H1 (cell line): ENCODE results near the gene PGA5. TPM values are rescaled to one million over a fixed set of nuclear protein-coding genes. Genes with fewer than 3 reads are reported as not detected.

Experiments used
- BACH1 ChIP-seq: IDR thresholded peaks from 2 replicates; pipeline ENCODE4 v1.6.1; 2012; ENCODE audit warnings: low read length, improper control_type of control experiment
- KDM1A ChIP-seq: fragments of 200-600, 300-600 bp; sonication (generic); IDR thresholded peaks from 2 replicates; pipeline ENCODE4 v1.7.1; 2016; ENCODE audit warnings: mild to moderate bottlenecking, low read length, borderline replicate concordance
- POLR2AphosphoS5 ChIP-seq: IDR thresholded peaks from 2 replicates; pipeline ENCODE4 v1.6.1; 2011; ENCODE audit warnings: low read depth, low read length
- POU5F1 ChIP-seq: IDR thresholded peaks from 2 replicates; pipeline ENCODE4 v1.6.1; 2011; ENCODE audit warnings: low read depth, mild to moderate bottlenecking, low read length, moderate library complexity
- SUZ12 ChIP-seq: fragments of 200-600 bp; sonication (generic); IDR thresholded peaks from 2 replicates; pipeline ENCODE4 v1.6.1; 2012; ENCODE audit warnings: mild to moderate bottlenecking, inconsistent platforms, low read length, moderate library complexity, mixed read lengths
- TCF12 ChIP-seq: IDR thresholded peaks from 2 replicates; pipeline ENCODE4 v1.6.1; 2011; ENCODE audit warnings: low read depth, mild to moderate bottlenecking, low read length
- polyA plus RNA-seq, 7 experiments: library from polyadenylated mRNA; depleted of rRNA in 3 of 7; stranded (reverse) in 5 of 7; unstranded in 2 of 7; fragments of >200 nt in 5 of 7; fragments of 200-250 nt in 2 of 7; gene quantifications; 1 replicate in 5 of 7; 2 replicates in 1 of 7; 4 replicates in 1 of 7; pipeline versions ENCODE4 v1.2.1 to v1.2.3, GENCODE V29; 2011 to 2013; ENCODE audit warnings: missing spikeins in 2 of 7, mixed read lengths in 2 of 7
- total RNA-seq: library from RNA; stranded (reverse); fragmentation: NEBNext Ultra II Directional; extraction: Animal tissue kit (Norgen Biotek cat#: 25700); gene quantifications from 2 replicates; pipeline ENCODE4 v1.2.1, GENCODE V29; 2021

The PGA5 gene
- total and polyA plus RNA-seq, 2 of the 8 experiments (the other 6 are each of a cell fraction or from before 2014, with no cell fraction given) = 0.67 to 2.0 TPM

- TF ChIP-seq SUZ12 (no peak), POU5F1 (no peak), POLR2AphosphoS5 (no peak), TCF12 (no peak), BACH1 (no peak), KDM1A (no peak)
Observed at GRCh38 chr11:61273178-61274078, 32.5 kb downstream of the PGA5 start (continued).
